ENCODE measurements around the gene EZH2.

- TF ChIP-seq, protein P1, sequence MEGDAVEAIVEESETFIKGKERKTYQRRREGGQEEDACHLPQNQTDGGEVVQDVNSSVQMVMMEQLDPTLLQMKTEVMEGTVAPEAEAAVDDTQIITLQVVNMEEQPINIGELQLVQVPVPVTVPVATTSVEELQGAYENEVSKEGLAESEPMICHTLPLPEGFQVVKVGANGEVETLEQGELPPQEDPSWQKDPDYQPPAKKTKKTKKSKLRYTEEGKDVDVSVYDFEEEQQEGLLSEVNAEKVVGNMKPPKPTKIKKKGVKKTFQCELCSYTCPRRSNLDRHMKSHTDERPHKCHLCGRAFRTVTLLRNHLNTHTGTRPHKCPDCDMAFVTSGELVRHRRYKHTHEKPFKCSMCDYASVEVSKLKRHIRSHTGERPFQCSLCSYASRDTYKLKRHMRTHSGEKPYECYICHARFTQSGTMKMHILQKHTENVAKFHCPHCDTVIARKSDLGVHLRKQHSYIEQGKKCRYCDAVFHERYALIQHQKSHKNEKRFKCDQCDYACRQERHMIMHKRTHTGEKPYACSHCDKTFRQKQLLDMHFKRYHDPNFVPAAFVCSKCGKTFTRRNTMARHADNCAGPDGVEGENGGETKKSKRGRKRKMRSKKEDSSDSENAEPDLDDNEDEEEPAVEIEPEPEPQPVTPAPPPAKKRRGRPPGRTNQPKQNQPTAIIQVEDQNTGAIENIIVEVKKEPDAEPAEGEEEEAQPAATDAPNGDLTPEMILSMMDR (IDR thresholded peaks at IDR 0.05) = no peak
- TF ChIP-seq POLR2AphosphoS5 (IDR thresholded peaks at IDR 0.05) (no peak), POLR2A (IDR thresholded peaks at IDR 0.05) (no peak), EP300 (IDR thresholded peaks at IDR 0.05; ENCODE audit: low read depth) (no peak)
These were observed 111.6 kb downstream of the EZH2 start for GRCh38 chr7:148772297-148773089.

Data from transverse colon (tissue), 4 donors.